ENCODE data around the gene NONO. TPM values are rescaled to one million over a fixed set of nuclear protein-coding genes. Genes with fewer than 3 reads are reported as not detected.

The NONO gene, protein sequence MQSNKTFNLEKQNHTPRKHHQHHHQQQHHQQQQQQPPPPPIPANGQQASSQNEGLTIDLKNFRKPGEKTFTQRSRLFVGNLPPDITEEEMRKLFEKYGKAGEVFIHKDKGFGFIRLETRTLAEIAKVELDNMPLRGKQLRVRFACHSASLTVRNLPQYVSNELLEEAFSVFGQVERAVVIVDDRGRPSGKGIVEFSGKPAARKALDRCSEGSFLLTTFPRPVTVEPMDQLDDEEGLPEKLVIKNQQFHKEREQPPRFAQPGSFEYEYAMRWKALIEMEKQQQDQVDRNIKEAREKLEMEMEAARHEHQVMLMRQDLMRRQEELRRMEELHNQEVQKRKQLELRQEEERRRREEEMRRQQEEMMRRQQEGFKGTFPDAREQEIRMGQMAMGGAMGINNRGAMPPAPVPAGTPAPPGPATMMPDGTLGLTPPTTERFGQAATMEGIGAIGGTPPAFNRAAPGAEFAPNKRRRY
- total RNA-seq (100 to 1,000 TPM; 106 to 119 (median 110) TPM), polyA plus RNA-seq (10 to 100 TPM; 57.9 to 97.7 (median 91.6) TPM)
- long read RNA-seq, donor 1, transcript NONO-201 (12 exons, 2,713 nt): major isoform, 65 of 77 reads
- long read RNA-seq, donor 1, partial matches to known transcripts: 1 of 77 reads
- long read RNA-seq, donor 1, other reads (novel, unspliced or antisense): 8 of 77 reads
- long read RNA-seq, donor 2, transcript NONO-202 (11 exons, 2,606 nt): minor isoform, 8 of 205 reads
- long read RNA-seq, donor 2, transcript NONO-201 (12 exons, 2,713 nt): major isoform, 168 of 205 reads
- long read RNA-seq, donor 2, partial matches to known transcripts: 11 of 205 reads
- long read RNA-seq, donor 2, other reads (novel, unspliced or antisense): 15 of 205 reads

DNA sequence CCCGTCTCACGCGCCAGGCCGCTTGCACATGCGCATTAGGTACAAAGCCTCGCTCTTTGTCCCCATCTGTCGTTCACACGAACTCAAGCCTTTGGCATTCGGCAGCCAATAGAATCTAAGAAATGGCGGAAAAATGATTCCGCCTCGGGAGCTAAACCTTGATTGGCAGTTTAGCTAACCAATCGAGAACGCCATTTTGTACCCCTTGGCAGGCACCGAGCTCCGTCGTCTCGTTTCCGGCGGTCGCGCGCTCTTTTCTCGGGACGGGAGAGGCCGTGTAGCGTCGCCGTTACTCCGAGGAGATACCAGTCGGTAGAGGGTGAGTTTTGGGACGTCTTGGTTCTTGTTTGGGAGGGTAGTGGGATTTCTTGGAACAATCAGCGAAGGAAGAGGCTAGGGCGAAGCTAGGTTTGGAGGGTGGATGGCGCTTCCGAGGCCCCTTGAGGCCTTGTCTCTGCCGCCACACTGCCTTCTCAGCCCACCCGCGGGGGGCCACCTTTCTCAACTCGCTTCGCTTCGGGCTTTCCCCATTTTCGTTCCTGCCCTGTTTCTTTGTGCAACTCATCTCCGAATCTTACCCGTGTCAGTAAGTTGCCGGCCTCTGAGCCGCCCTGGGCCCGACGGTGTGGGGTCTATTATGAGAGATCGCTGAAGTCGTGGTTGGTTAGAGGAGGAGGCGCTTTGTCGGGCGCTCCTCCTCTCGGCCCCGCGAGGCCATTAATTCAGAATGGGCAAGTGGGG is at the start of gene NONO:
Gene NONO (plus strand): TSS at position 233 of the 741 bp plus-strand sequence. CDS start 7,003 bp downstream, outside the sequence.
- ATAC-seq (peak; percentile 93 to 97 (median 95)), DNase-seq (peak; percentile 77 to 87)
- intact Hi-C loops (cut with DNase I): no loop called here
- H3K27ac ChIP-seq: peak within 1 kb of the TSS; percentile 90
- H3K4me3 ChIP-seq: peak within 1 kb of the TSS; percentile 75
- no peaks in the 10 kb centered on the region for H3K36me3 ChIP-seq (ENCODE audit: insufficient read depth in 1 of 2, low read depth in 1 of 2)
- TF ChIP-seq, protein P1, sequence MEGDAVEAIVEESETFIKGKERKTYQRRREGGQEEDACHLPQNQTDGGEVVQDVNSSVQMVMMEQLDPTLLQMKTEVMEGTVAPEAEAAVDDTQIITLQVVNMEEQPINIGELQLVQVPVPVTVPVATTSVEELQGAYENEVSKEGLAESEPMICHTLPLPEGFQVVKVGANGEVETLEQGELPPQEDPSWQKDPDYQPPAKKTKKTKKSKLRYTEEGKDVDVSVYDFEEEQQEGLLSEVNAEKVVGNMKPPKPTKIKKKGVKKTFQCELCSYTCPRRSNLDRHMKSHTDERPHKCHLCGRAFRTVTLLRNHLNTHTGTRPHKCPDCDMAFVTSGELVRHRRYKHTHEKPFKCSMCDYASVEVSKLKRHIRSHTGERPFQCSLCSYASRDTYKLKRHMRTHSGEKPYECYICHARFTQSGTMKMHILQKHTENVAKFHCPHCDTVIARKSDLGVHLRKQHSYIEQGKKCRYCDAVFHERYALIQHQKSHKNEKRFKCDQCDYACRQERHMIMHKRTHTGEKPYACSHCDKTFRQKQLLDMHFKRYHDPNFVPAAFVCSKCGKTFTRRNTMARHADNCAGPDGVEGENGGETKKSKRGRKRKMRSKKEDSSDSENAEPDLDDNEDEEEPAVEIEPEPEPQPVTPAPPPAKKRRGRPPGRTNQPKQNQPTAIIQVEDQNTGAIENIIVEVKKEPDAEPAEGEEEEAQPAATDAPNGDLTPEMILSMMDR (IDR thresholded peaks at IDR 0.05): no peak
- peaks cover 0 to 8% (median 0%) of the 10 kb centered on the region in 3 donors for H3K27me3 ChIP-seq (ENCODE audit: insufficient read depth in 3 of 3, low read length in 2 of 3)
- 0 to 35% (median 0%) methylated on average over 52 to 57 of the region's 57 CpGs for WGBS, 3 donors
- H3K9me3 ChIP-seq: no peaks in the 10 kb centered on the region
- H3K4me1 ChIP-seq: peaks cover 19% of the 10 kb centered on the region

DNA sequence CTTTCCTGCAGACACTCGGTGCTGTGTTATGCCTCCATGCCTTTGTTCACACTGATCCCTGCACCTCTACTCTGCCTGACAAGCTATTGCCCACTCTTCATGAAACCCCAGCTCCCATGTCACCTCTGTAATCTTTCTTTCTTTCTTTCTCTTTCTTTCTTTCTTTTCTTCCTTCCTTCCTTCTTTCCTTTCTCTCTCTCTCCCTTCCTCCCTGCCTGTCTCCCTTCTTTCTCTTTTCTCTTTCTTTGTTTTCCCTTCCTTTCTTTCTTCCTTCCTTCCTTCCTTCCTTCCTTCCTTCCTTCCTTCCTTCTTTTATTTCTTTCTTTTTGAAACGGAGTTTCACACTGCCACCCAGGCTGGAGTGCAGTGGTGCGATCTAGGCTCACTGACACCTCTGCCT is 48.0 kb upstream of the NONO start:
- intact Hi-C loops (cut with DNase I): no loop called here
- H3K4me3 ChIP-seq: no peak overlapping the region
- WGBS, 3 donors: 74 to 80% (median 75%) methylated on average over 3 of the region's 3 CpGs
- H3K9me3 ChIP-seq: no peaks in the 10 kb centered on the region
- peaks cover 0 to 2% of the 10 kb centered on the region in 2 donors for H3K36me3 ChIP-seq (ENCODE audit: insufficient read depth in 1 of 2, low read depth in 1 of 2)
- TF ChIP-seq, protein P1 (IDR thresholded peaks at IDR 0.05): no peak
- ATAC-seq (no peak), DNase-seq (no peak)
- H3K27ac ChIP-seq: no peak overlapping the region
- H3K4me1 ChIP-seq: no peaks in the 10 kb centered on the region
- no peaks in the 10 kb centered on the region for H3K27me3 ChIP-seq (ENCODE audit: insufficient read depth in 3 of 3, low read length in 2 of 3)

DNA sequence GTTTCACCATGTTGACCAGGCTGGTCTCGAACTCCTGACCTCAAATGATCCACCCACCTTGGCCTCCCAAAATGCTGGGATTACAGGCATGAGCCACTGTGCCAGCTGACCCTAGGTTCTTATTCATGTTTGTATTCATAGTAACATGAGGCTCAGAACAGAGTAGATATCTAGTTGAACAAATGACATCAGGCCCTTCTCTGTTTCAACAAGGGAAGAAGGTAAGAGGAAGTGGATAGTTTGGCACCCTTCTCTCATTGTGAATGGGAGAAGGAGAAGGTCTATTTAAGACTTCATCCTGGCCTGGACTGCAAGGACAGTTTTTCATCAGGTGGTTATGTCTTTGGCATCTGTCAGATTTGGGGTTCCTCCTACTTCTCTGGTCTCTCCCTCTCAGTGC is 46.6 kb upstream of the NONO start:
- no peak for DNase-seq
- no peak for ATAC-seq
- 69 to 87% methylated on average over 1 of the region's 1 CpG; no CpG with 5 or more reads in 1 of the 3 donors for WGBS, 3 donors

DNA sequence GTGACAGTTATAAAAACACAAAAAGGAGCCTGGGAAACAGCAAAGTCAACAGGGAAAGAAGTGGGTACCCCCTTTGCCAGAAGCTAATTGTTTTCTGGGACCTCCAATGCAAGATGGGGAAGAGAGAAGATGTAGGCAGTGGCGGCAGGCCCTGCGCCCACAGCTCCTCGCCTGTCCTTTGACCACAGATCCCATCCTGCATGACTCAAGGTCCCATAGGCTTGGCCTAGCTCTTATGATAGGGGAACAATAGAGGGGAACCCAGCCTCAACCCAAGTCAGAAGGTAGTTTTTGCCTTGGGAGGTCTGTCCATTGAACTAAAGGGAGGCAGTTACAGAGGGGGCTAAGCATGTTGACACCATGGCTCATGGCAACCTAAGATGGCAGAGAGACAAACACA is 43.7 kb upstream of the NONO start:
- Histone ChIP-seq H3K36me3 (ENCODE audit: insufficient read depth in 1 of 2, low read depth in 1 of 2) (peaks cover 0 to 42% of the 10 kb centered on the region in 2 donors), H3K4me3 (no peak overlapping the region), H3K4me1 (no peaks in the 10 kb centered on the region), H3K27ac (no peak overlapping the region), H3K27me3 (ENCODE audit: insufficient read depth in 3 of 3, low read length in 2 of 3) (no peaks in the 10 kb centered on the region), H3K9me3 (no peaks in the 10 kb centered on the region)
- TF ChIP-seq, protein P1 (IDR thresholded peaks at IDR 0.05): no peak
- no peak for ATAC-seq
- intact Hi-C loops (cut with DNase I): no loop called here
- no peak for DNase-seq
- WGBS, 3 donors: 88 to 97% (median 92%) methylated on average over 3 of the region's 3 CpGs

More for the DNA sequence above, 46.6 kb upstream of the NONO start:
- Histone ChIP-seq H3K4me1 (no peaks in the 10 kb centered on the region), H3K27me3 (ENCODE audit: insufficient read depth in 3 of 3, low read length in 2 of 3) (no peaks in the 10 kb centered on the region), H3K36me3 (ENCODE audit: insufficient read depth in 1 of 2, low read depth in 1 of 2) (peaks cover 0 to 14% of the 10 kb centered on the region in 2 donors), H3K9me3 (no peaks in the 10 kb centered on the region), H3K4me3 (no peak overlapping the region), H3K27ac (no peak overlapping the region)
- intact Hi-C loops (cut with DNase I): no loop called here
- TF ChIP-seq, protein P1 (IDR thresholded peaks at IDR 0.05): no peak

All from psoas muscle (tissue), 8 donors.